Fibroblast of lung (primary cell): ENCODE results near the gene MEP1B.

ENCODE experiments used
- EZH2 ChIP-seq: IDR thresholded peaks from 2 replicates; pipeline ENCODE4 v1.5.1; 2012; ENCODE audit warnings: low read length, control low read depth, mild to moderate bottlenecking; ENCODE audit errors: missing control alignments
- TF ChIP-seq, protein P1 (sequence below), 2 donors: IDR thresholded peaks in 1 of 2; conservative IDR thresholded peaks in 1 of 2; 1 replicate in 1 of 2; 2 replicates in 1 of 2; pipeline ENCODE4 v1.5.1; 2011 to 2012; ENCODE audit warnings: low read length in 2 of 2, control low read depth in 1 of 2, inconsistent platforms in 1 of 2, low read depth in 1 of 2, mild to moderate bottlenecking in 1 of 2

DNA sequence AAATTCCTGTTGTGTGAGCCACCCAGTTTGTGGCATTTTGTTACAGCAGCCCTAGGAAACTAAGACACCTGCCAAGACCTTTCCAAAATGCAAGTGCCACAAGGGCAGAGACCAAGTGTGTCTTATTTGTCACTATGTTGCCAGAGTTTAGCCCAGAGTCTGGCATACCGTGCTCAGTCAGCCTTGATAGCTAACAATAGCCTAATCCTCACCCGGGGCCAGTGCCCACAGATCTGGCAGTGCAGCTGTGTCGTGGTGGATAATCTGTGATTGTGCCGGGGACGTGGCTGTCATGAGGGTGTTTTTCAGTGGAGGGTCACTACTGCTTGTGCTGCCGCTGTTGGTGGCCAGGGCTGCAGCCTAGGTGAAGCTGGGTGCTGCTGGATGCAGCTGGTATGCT, 53.5 kb downstream of the MEP1B start:
- no peak for TF ChIP-seq EZH2
- TF ChIP-seq, protein P1, sequence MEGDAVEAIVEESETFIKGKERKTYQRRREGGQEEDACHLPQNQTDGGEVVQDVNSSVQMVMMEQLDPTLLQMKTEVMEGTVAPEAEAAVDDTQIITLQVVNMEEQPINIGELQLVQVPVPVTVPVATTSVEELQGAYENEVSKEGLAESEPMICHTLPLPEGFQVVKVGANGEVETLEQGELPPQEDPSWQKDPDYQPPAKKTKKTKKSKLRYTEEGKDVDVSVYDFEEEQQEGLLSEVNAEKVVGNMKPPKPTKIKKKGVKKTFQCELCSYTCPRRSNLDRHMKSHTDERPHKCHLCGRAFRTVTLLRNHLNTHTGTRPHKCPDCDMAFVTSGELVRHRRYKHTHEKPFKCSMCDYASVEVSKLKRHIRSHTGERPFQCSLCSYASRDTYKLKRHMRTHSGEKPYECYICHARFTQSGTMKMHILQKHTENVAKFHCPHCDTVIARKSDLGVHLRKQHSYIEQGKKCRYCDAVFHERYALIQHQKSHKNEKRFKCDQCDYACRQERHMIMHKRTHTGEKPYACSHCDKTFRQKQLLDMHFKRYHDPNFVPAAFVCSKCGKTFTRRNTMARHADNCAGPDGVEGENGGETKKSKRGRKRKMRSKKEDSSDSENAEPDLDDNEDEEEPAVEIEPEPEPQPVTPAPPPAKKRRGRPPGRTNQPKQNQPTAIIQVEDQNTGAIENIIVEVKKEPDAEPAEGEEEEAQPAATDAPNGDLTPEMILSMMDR (conservative IDR thresholded peaks at IDR 0.05 in 1 of 2, IDR thresholded peaks at IDR 0.05 in 1 of 2; ENCODE audit: low read depth in 1 of 2, low read length in 2 of 2), result no peak
